K562 (cell line): ENCODE data around the gene GDF15. TPM values are rescaled to one million over a fixed set of nuclear protein-coding genes. Genes with fewer than 3 reads are reported as not detected.

ENCODE experiments used
- CHAMP1 ChIP-seq: fragments of 450-650 bp; IDR thresholded peaks from 2 replicates; pipeline ENCODE4 v1.6.1; 2016; ENCODE audit warnings: mild to moderate bottlenecking
- CREB3L1 ChIP-seq: fragments of 450-650 bp; IDR thresholded peaks from 2 replicates; pipeline ENCODE4 v1.6.1; 2014; ENCODE audit warnings: low read depth, mild to moderate bottlenecking, moderate library complexity, borderline replicate concordance
- EHMT2 ChIP-seq: fragments of 450-650 bp; IDR thresholded peaks from 2 replicates; pipeline ENCODE4 v1.6.1; 2018; ENCODE audit warnings: antibody characterized with exemption
- FOXP1 ChIP-seq: sonication (generic); formaldehyde crosslinking; IDR thresholded peaks from 2 replicates; pipeline ENCODE4 v1.8.0; 2022; ENCODE audit warnings: mild to moderate bottlenecking, missing genetic modification reagents
- HDAC8 ChIP-seq: fragments of 450-650 bp; IDR thresholded peaks from 2 replicates; pipeline ENCODE4 v1.6.1; 2016; ENCODE audit warnings: mild to moderate bottlenecking, missing genetic modification characterization, moderate library complexity, missing compliant biosample characterization
- HMG20A ChIP-seq: fragments of 450-650 bp; formaldehyde crosslinking; conservative IDR thresholded peaks from 2 replicates; pipeline ENCODE4 v1.4.0; 2020; ENCODE audit warnings: mild to moderate bottlenecking, mixed read lengths
- KLF6 ChIP-seq: fragments of 250-450 bp; sonication (Bioruptor Pico); IDR thresholded peaks from 2 replicates; pipeline ENCODE4 v1.4.0; 2020; ENCODE audit warnings: mild to moderate bottlenecking, moderate library complexity, borderline replicate concordance
- NBN ChIP-seq: fragments of 450-650 bp; IDR thresholded peaks from 2 replicates; pipeline ENCODE4 v1.6.1; 2016; ENCODE audit warnings: low read depth, mild to moderate bottlenecking
- POLR2B ChIP-seq: fragments of 450-650 bp; IDR thresholded peaks from 2 replicates; pipeline ENCODE4 v1.6.1; 2018; ENCODE audit warnings: low read depth; ENCODE audit not compliant: partially characterized antibody
- PYGO2 ChIP-seq: fragments of 450-650 bp; IDR thresholded peaks from 2 replicates; pipeline ENCODE4 v1.6.1; 2016; ENCODE audit warnings: mild to moderate bottlenecking, missing genetic modification characterization, moderate library complexity, missing compliant biosample characterization
- RBM22 ChIP-seq: fragments of 200-400 bp; formaldehyde crosslinking; IDR thresholded peaks from 2 replicates; pipeline ENCODE4 v1.6.1; 2018; ENCODE audit warnings: low read length, low read depth; ENCODE audit not compliant: poor library complexity, severe bottlenecking
- TCF3 ChIP-seq: sonication (generic); formaldehyde crosslinking; IDR thresholded peaks from 2 replicates; pipeline ENCODE4 v1.4.0; 2020; ENCODE audit warnings: mild to moderate bottlenecking, missing genetic modification reagents
- TEAD1 ChIP-seq, 2 experiments: fragments of 450-650 bp in 1 of 2; sonication (generic) in 1 of 2; formaldehyde crosslinking; IDR thresholded peaks; 2 replicates each; pipeline versions ENCODE4 v1.4.0 to v1.8.0; 2020 to 2022; ENCODE audit warnings: mild to moderate bottlenecking in 2 of 2, missing genetic modification reagents in 1 of 2
- UBTF ChIP-seq, 2 experiments: IDR thresholded peaks; 2 replicates each; pipeline ENCODE4 v1.6.1; 2012; ENCODE audit warnings: improper control_type of control experiment in 2 of 2, low read depth in 2 of 2, low read length in 2 of 2, borderline replicate concordance in 1 of 2
- VEZF1 ChIP-seq: fragments of 200-800 bp; sonication (Bioruptor generic); IDR thresholded peaks from 2 replicates; pipeline ENCODE4 v1.6.1; 2017; ENCODE audit warnings: missing genetic modification characterization, missing compliant biosample characterization
- YY1 ChIP-seq, 3 experiments: IDR thresholded peaks; 2 replicates each; pipeline ENCODE4 v1.6.1; 2011; ENCODE audit warnings: low read length in 2 of 3, mild to moderate bottlenecking in 2 of 3, moderate library complexity in 2 of 3, borderline replicate concordance in 1 of 3, control low read depth in 1 of 3, low read depth in 1 of 3; ENCODE audit not compliant: insufficient read depth in 3 of 3, insufficient replicate concordance in 2 of 3, control insufficient read depth in 1 of 3, insufficient read length in 1 of 3; ENCODE audit errors: extremely low read depth in 1 of 3
- ZNF165 ChIP-seq: fragments of 250-450 bp; sonication (Bioruptor Pico); IDR thresholded peaks from 2 replicates; pipeline ENCODE4 v1.4.0; 2020; ENCODE audit warnings: borderline replicate concordance
- ZNF766 ChIP-seq: fragments of 200-800 bp; sonication (Bioruptor generic); conservative IDR thresholded peaks from 2 replicates; pipeline ENCODE4 v1.6.1; 2016; ENCODE audit warnings: missing genetic modification characterization, missing compliant biosample characterization
- ZNF77 ChIP-seq: fragments of 250-450 bp; sonication (Bioruptor Pico); IDR thresholded peaks from 2 replicates; pipeline ENCODE4 v1.5.0; 2020
- polyA plus RNA-seq, 8 experiments: library from polyadenylated mRNA; depleted of rRNA in 4 of 8; stranded (reverse) in 5 of 8; unstranded in 3 of 8; fragments of >200 nt; fragmentation: Nextera tagmentation in 2 of 8; fragmentation: Illumina TruSeq in 1 of 8; extraction: Ambion mirVana in 2 of 8; extraction: Trizol in 1 of 8; gene quantifications; 2 replicates each; pipeline versions ENCODE4 v1.2.1 to v1.2.3, GENCODE V29; 2011 to 2014; ENCODE audit warnings: inconsistent platforms in 1 of 8, missing spikeins in 1 of 8
- total RNA-seq, 7 experiments: library from RNA; depleted of rRNA in 6 of 7; stranded (reverse); fragments of >200 nt in 6 of 7; fragmentation: Illumina TruSeq in 2 of 7; extraction: Trizol in 2 of 7; gene quantifications; 2 replicates each; pipeline versions ENCODE4 v1.2.1 to v1.2.3, GENCODE V29; 2011 to 2021; ENCODE audit warnings: low replicate concordance in 1 of 7

The GDF15 gene
- total and polyA plus RNA-seq, 9 of the 15 experiments (the other 6 are each of a cell fraction or from before 2014, with no cell fraction given) = 2.3 to 82.4 (median 12.5) TPM

- TF ChIP-seq NBN (no peak), TCF3 (CRISPR knock-in tag) (peak; percentile 17; the same call in 1 of the 2 replicates), ZNF77 (no peak), HMG20A (CRISPR knock-in tag) (no peak), POLR2B (peak; percentile 34), KLF6 (CRISPR knock-in tag) (no peak), FOXP1 (CRISPR knock-in tag) (no peak; the same call in 1 of the 2 replicates), PYGO2 (tag) (no peak), EHMT2 (no peak), YY1 (IDR thresholded peaks at IDR 0.05; ENCODE audit: borderline replicate concordance in 1 of 3, control insufficient read depth in 1 of 3, extremely low read depth in 1 of 3, insufficient read depth in 3 of 3, insufficient read length in 1 of 3, insufficient replicate concordance in 2 of 3, low read depth in 1 of 3, low read length in 2 of 3) (no peak), CHAMP1 (no peak), UBTF (IDR thresholded peaks at IDR 0.05; ENCODE audit: borderline replicate concordance in 1 of 2, low read depth in 2 of 2, low read length in 2 of 2) (peak; percentile 49 to 55; a peak in 2 of 4 replicates), RBM22 (peak; percentile 44), VEZF1 (peak; percentile 66), ZNF766 (CRISPR knock-in tag) (no peak), TEAD1 (CRISPR knock-in tag; IDR thresholded peaks at IDR 0.05) (no peak), CREB3L1 (no peak), ZNF165 (CRISPR knock-in tag) (no peak), HDAC8 (tag) (no peak)
Measured at GRCh38 chr19:18437491-18438330, 51.8 kb downstream of the GDF15 start, which contains the start of gene ISYNA1 (continued).
